HepG2 (cell line): ENCODE results near the gene KLRF1. TPM values are rescaled to one million over a fixed set of nuclear protein-coding genes. Genes with fewer than 3 reads are reported as not detected.

ENCODE experiments used
- ATAC-seq: fragments of 200-7000 bp; cut with Tn5 transposase; 3 replicates; pipeline ENCODE4 v1.9.1; 2020; ENCODE audit warnings: mild to moderate bottlenecking, moderate library complexity
- BruUV-seq: library from RNA; stranded (reverse); fragments of 400-500 nt; replicated peaks from 2 replicates; lab custom pipeline; 2021; lab: Mats Ljungman, UMichigan
- CTCF ChIA-PET: fragments of 300-600 bp; formaldehyde crosslinking; extraction: SDS; loops from one replicate; lab custom pipeline; 2021; ENCODE audit warnings: low total read pairs, inconsistent platforms, low intra/inter-chr PET ratio; lab: Yijun Ruan, JAX
- POLR2A ChIA-PET: fragments of 350-600 bp; sonication (Branson Sonifier 250); formaldehyde crosslinking; loops from one replicate; lab custom pipeline; 2020; ENCODE audit warnings: antibody characterized with exemption, inconsistent platforms; lab: Yijun Ruan, JAX
- DNase-seq: peaks from one replicate; pipeline ENCODE4 v3.0.0-alpha.2; 2015; ENCODE audit warnings: low spot score
- FAIRE-seq: peaks from 3 replicates; lab custom pipeline; 2011; peaks lifted over from hg19 to GRCh38; lab: Jason Lieb, UNC
- H2AFZ ChIP-seq: one replicate; pipeline ENCODE4 v1.6.1; 2011; ENCODE audit warnings: low read length, inconsistent platforms
- H3K27ac ChIP-seq: fragments of 300-600 bp; 3 replicates; pipeline ENCODE4 v1.8.0; 2011; ENCODE audit warnings: mixed run types, mild to moderate bottlenecking, mixed read lengths, low read length, inconsistent platforms; ENCODE audit not compliant: insufficient read depth; ENCODE audit errors: extremely low read length
- H3K27me3 ChIP-seq, 2 experiments: fragments of 200-600 bp in 1 of 2; 2 replicates in 1 of 2; 3 replicates in 1 of 2; pipeline versions ENCODE4 v1.6.0 to v1.8.0; 2011; ENCODE audit warnings: low read length in 2 of 2, mild to moderate bottlenecking in 2 of 2, moderate library complexity in 2 of 2, inconsistent platforms in 1 of 2; ENCODE audit not compliant: insufficient read depth in 2 of 2, control insufficient read depth in 1 of 2
- H3K36me3 ChIP-seq, 2 experiments: fragments of 200-600 bp in 1 of 2; replicated peaks in 1 of 2; 2 replicates in 1 of 2; 3 replicates in 1 of 2; pipeline versions ENCODE4 v1.5.1 to v1.8.0; 2011; ENCODE audit warnings: low read length in 2 of 2, inconsistent platforms in 1 of 2; ENCODE audit not compliant: insufficient read depth in 2 of 2, control insufficient read depth in 1 of 2
- H3K4me1 ChIP-seq: 2 replicates; pipeline ENCODE4 v1.5.1; 2012; ENCODE audit warnings: low read length, inconsistent platforms; ENCODE audit not compliant: insufficient read depth
- H3K4me2 ChIP-seq: 2 replicates; pipeline ENCODE4 v1.6.0; 2011; ENCODE audit warnings: low read depth, low read length, inconsistent platforms
- H3K4me3 ChIP-seq, 3 experiments: fragments of 200-600 bp in 1 of 3; sonication (generic), shearing (Covaris generic) in 1 of 3; replicated peaks in 1 of 3; 2 replicates each; pipeline ENCODE4 v1.5.1; 2011 to 2016; ENCODE audit warnings: low read length in 3 of 3, inconsistent platforms in 2 of 3, low read depth in 2 of 3, mild to moderate bottlenecking in 2 of 3, control low read depth in 1 of 3, mixed read lengths in 1 of 3; ENCODE audit not compliant: insufficient read depth in 1 of 3
- H3K79me2 ChIP-seq: one replicate; pipeline ENCODE4 v1.6.1; 2011; ENCODE audit warnings: low read length, inconsistent platforms; ENCODE audit not compliant: insufficient read depth
- H3K9ac ChIP-seq: 2 replicates; pipeline ENCODE4 v1.6.0; 2011; ENCODE audit warnings: mild to moderate bottlenecking, low read depth, low read length, inconsistent platforms; ENCODE audit not compliant: insufficient read depth
- H3K9me3 ChIP-seq: 2 replicates; pipeline ENCODE4 v1.5.1; 2012; ENCODE audit warnings: mild to moderate bottlenecking, low read length
- H4K20me1 ChIP-seq: 2 replicates; pipeline ENCODE4 v1.6.0; 2011; ENCODE audit warnings: inconsistent platforms, mild to moderate bottlenecking, low read length, moderate library complexity; ENCODE audit not compliant: insufficient read depth
- KLF9 ChIP-seq: IDR thresholded peaks from 2 replicates; pipeline ENCODE4 v1.6.1; 2016; ENCODE audit warnings: low read depth
- MAFF ChIP-seq: IDR thresholded peaks from 2 replicates; pipeline ENCODE4 v1.6.1; 2011; ENCODE audit warnings: low read depth, low read length, improper control_type of control experiment
- NR2F1 ChIP-seq, 2 experiments: fragments of 450-650 bp in 1 of 2; formaldehyde crosslinking in 1 of 2; IDR thresholded peaks; 2 replicates each; pipeline versions ENCODE4 v1.5.0 to v1.6.1; 2016 to 2020; ENCODE audit warnings: mild to moderate bottlenecking in 1 of 2, missing compliant biosample characterization in 1 of 2, missing genetic modification reagents in 1 of 2, moderate library complexity in 1 of 2
- ZMYM4 ChIP-seq: sonication (generic); formaldehyde crosslinking; IDR thresholded peaks from 2 replicates; pipeline ENCODE4 v1.8.1; 2023; ENCODE audit warnings: mild to moderate bottlenecking, missing genetic modification reagents
- ZNF235 ChIP-seq: sonication (generic); formaldehyde crosslinking; IDR thresholded peaks from 2 replicates; pipeline ENCODE4 v1.8.1; 2023; ENCODE audit warnings: mild to moderate bottlenecking, missing genetic modification reagents, borderline replicate concordance
- ZNF264 ChIP-seq: sonication (generic); formaldehyde crosslinking; IDR thresholded peaks from 2 replicates; pipeline ENCODE4 v1.4.0; 2020; ENCODE audit warnings: missing genetic modification reagents
- ZNF619 ChIP-seq: sonication (generic); formaldehyde crosslinking; IDR thresholded peaks from 2 replicates; pipeline ENCODE4 v1.4.0; 2020; ENCODE audit warnings: mild to moderate bottlenecking, missing genetic modification reagents
- ZNF883 ChIP-seq: sonication (generic); formaldehyde crosslinking; IDR thresholded peaks from 2 replicates; pipeline ENCODE4 v1.5.1; 2020; ENCODE audit warnings: mild to moderate bottlenecking, missing genetic modification reagents; ENCODE audit errors: not compliant biosample characterization
- WGBS: methylation state at CpG from one replicate; pipeline ENCODE4 v1.1.6; 2017; ENCODE audit warnings: low lambda C conversion rate; 5-methylcytosine and 5-hydroxymethylcytosine counted together
- in situ Hi-C: cut with HindIII; loops from 2 replicates; pipeline ENCODE4 v1.10.0; 2017; ENCODE audit warnings: low pct_unique_long_range_greater_than_20kb; ENCODE audit not compliant: extremely low pct_ligation_motif_present
- intact Hi-C: fragments of 100-400 bp; cut with micrococcal nuclease; formaldehyde crosslinking; loops from one replicate; pipeline ENCODE4 v1.10.0; 2022; ENCODE audit not compliant: unreplicated experiment
- polyA plus RNA-seq, 8 experiments: library from polyadenylated mRNA; depleted of rRNA in 3 of 8; stranded (reverse) in 7 of 8; unstranded in 1 of 8; fragments of >200 nt; fragmentation: Illumina TruSeq in 4 of 8; extraction: Trizol in 4 of 8; gene quantifications; 2 replicates each; pipeline versions ENCODE4 v1.2.1 to v1.2.3, GENCODE V29; 2011 to 2016; ENCODE audit warnings: low read depth in 4 of 8, missing spikeins in 1 of 8, mixed read lengths in 1 of 8; ENCODE audit not compliant: insufficient read depth in 1 of 8
- total RNA-seq, 5 experiments: library from RNA; depleted of rRNA; stranded (reverse); fragments of >200 nt; fragmentation: Illumina TruSeq; extraction: Trizol; gene quantifications; 2 replicates each; pipeline ENCODE4 v1.2.3, GENCODE V29; 2016; ENCODE audit warnings: low read depth in 1 of 5

KLRF1 gene
- total and polyA plus RNA-seq, 2 of the 13 experiments (the other 11 are each of a cell fraction or from before 2014, with no cell fraction given): not detected

GRCh38 chr12:9792961-9793617 lies 34.2 kb upstream of the KLRF1 start (continued):
- TF ChIP-seq ZNF883 (CRISPR knock-in tag): no peak
- no peak for TF ChIP-seq ZNF264 (CRISPR knock-in tag)

DNA sequence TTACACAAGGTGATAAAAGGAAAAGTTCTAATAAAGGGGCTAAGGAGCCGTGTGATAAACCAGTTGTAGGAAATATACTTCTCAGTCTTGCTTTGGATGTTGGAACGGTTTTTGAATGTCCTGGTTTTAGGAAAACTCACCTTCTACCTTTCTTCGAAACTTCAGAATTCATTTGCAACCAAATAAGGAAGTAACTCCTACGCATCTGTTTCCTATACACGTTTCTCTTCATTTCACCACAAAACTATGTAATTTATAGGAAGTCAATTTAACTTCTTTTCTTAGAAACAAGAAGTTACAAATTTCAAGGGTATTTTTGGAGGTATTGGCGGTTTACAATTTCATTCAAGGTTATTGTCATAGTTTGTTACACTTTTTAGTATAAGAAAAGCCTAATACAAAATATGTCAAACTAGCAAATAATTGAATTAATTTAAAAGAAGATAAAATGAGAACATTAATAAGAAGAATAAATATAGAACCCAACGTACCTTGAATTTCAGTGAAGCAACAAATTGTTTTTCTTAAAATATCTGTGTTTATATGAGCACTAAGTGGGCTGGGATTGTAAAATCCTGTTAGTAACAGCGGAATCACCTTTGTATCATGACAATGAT lies 33.4 kb upstream of the KLRF1 start:
- TF ChIP-seq NR2F1 (CRISPR knock-in tag; IDR thresholded peaks at IDR 0.05): no peak
- TF ChIP-seq, all 625 proteins: peak for 0
- ChIA-PET CTCF (no interaction called here), POLR2A (no interaction called here)
- WGBS: 6% methylated on average over 8 of the region's 8 CpGs
- H3K4me1 ChIP-seq: no peaks in the 10 kb centered on the region
- H2AFZ ChIP-seq: no peak overlapping the region
- H3K4me2 ChIP-seq: no peak overlapping the region
- FAIRE-seq (no peak), DNase-seq (no peak), ATAC-seq (no peak)
- in situ Hi-C loops (no loop called here), intact Hi-C loops (no loop called here)
- H3K9me3 ChIP-seq: no peaks in the 10 kb centered on the region
- H3K79me2 ChIP-seq: no peaks in the 10 kb centered on the region
- H3K36me3 ChIP-seq: no peaks in the 10 kb centered on the region
- no TSS peak for BruUV-seq
- H3K27me3 ChIP-seq: peaks cover 0 to 6% of the 10 kb centered on the region in 2 experiments; a peak in 1 of 5 replicates
- no peak overlapping the region for H3K4me3 ChIP-seq
- H4K20me1 ChIP-seq: no peaks in the 10 kb centered on the region
- H3K27ac ChIP-seq: no peak overlapping the region
- no peak overlapping the region for H3K9ac ChIP-seq

DNA sequence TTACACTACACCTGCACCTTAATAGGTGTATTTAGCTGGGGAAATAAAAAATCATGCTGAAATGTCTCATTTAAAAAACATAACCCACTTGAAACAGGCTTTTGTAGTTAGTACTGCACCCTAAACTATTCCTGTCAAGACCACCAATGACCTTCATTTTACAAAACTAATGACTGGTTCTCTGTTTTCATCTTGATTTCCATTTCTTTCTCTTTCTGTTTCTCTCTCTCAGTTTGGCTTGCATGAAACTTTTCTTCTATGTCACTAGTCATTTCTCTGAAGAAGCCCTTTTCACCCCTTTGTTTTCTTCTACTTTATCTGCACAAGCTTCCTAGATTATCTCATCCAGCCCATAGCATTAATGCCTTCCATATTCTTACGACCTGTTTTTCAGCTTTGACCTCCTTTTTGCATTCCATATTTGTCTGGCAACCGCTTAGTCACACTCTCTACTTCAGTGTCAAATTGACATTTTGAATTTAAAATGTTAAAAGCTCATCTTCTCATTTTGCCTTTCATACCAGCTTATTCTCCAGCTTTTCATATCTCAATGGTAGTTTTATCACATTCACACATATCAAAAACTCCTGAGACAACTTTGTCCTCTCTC lies 32.7 kb upstream of the KLRF1 start:
- Histone ChIP-seq H3K9ac (no peak overlapping the region), H2AFZ (no peak overlapping the region), H3K4me3 (no peak overlapping the region), H3K27me3 (peaks cover 0 to 6% of the 10 kb centered on the region in 2 experiments; a peak in 1 of 5 replicates), H4K20me1 (no peaks in the 10 kb centered on the region), H3K4me2 (no peak overlapping the region), H3K79me2 (no peaks in the 10 kb centered on the region), H3K9me3 (no peaks in the 10 kb centered on the region), H3K27ac (no peak overlapping the region), H3K36me3 (no peaks in the 10 kb centered on the region), H3K4me1 (no peaks in the 10 kb centered on the region)
- TF ChIP-seq KLF9 (no peak), MAFF (no peak), ZMYM4 (CRISPR knock-in tag) (no peak), ZNF235 (no peak), ZNF619 (CRISPR knock-in tag) (no peak)
- in situ Hi-C loops: no loop called here
- no peak for DNase-seq
- no TSS peak for BruUV-seq
- intact Hi-C loops: no loop called here
- no peak for ATAC-seq
- POLR2A ChIA-PET: no interaction called here
- CTCF ChIA-PET: no interaction called here
- no peak for FAIRE-seq
- WGBS: 4% methylated on average over 2 of the region's 2 CpGs
